Measurements from ENCODE around the gene DDX1.

DNA sequence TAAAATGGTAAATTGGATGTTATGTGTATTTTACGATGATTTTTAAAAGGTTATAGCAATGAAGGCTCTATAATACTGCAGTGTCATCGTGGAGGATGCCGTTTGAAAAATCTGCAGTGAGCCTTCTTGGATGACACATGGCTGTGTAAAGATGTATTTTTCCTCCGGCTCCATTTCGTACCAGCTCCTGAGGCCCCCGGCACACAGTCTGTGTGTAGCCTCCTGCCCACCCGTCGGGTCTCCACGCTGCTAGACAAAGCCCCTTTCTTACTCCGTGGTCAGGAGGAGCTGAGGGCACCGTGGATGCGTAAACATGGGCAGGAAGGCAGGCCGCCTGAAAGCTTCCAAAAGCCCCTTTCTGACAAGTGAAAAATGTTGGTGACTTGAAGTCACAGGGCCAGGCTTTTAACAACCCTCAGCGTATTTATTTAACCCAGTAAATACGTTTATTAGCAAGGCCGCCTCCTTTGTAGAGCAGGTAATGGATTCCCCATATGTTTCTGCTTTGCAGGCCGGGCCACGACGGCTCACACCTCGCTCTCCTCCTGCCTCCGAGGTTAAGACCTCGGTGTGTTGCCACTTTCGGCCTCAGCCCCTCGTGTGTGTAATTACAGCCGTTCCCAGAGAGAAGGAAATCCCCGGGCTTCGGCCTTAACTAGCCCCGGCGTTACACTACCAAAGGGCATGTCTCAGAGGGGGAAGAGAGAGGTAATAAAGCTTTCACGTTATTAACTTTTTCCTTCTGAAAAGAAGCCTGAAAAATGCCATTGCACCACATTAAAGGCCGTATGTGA is 72.8 kb downstream of the DDX1 start:
- TF ChIP-seq REST (IDR thresholded peaks at IDR 0.05; ENCODE audit: insufficient read depth in 1 of 2, low read depth in 2 of 2, low read length in 2 of 2) (no peak), POLR2AphosphoS5 (IDR thresholded peaks at IDR 0.05; ENCODE audit: low read depth, low read length) (no peak), TAF1 (IDR thresholded peaks at IDR 0.05; ENCODE audit: borderline replicate concordance, insufficient read depth, low read length) (no peak), SIN3A (IDR thresholded peaks at IDR 0.05; ENCODE audit: borderline replicate concordance, insufficient read depth, low read length) (no peak), FOXP2 (optimal IDR thresholded peaks at IDR 0.05; ENCODE audit: borderline replicate concordance, extremely low read depth, extremely low read length, insufficient read depth) (no peak)

Measured in PFSK-1 (cell line).